Measurements from ENCODE around the gene REPS1. TPM values are rescaled to one million over a fixed set of nuclear protein-coding genes. Genes with fewer than 3 reads are reported as not detected.

The REPS1 gene
- polyA plus RNA-seq, 1 of the 3 experiments (the other 2 are of a cell fraction), result 26.2 TPM

- TF ChIP-seq IRF3 (IDR thresholded peaks at IDR 0.05; ENCODE audit: low read depth, low read length), result no peak
- no peak for TF ChIP-seq GABPA (IDR thresholded peaks at IDR 0.05; ENCODE audit: low read depth)
- no peak for TF ChIP-seq FOXJ3 (CRISPR knock-in tag; IDR thresholded peaks at IDR 0.05)
- TF ChIP-seq TEAD4 (IDR thresholded peaks at IDR 0.05; ENCODE audit: borderline replicate concordance, insufficient read depth), result no peak
- no peak for TF ChIP-seq ELF1 (IDR thresholded peaks at IDR 0.05)
These were observed 25.2 kb upstream of the REPS1 start (continued) for GRCh38 chr6:139013185-139013800.

- 25% methylated on average over 3 of the region's 3 CpGs for WGBS (ENCODE audit: low lambda C conversion rate)
- Histone ChIP-seq H3K9ac (no peak overlapping the region), H3K9me2 (no peaks in the 10 kb centered on the region), H3K4me1 (ENCODE audit: control insufficient read depth in 1 of 2, insufficient read depth in 2 of 2, low read depth in 1 of 2, low read length in 1 of 2) (no peaks in the 10 kb centered on the region), H3K36me3 (replicated peaks in 1 of 2; ENCODE audit: control insufficient read depth in 1 of 2, insufficient read depth in 2 of 2, low read length in 1 of 2) (no peaks in the 10 kb centered on the region), H3K79me2 (ENCODE audit: insufficient read depth) (no peaks in the 10 kb centered on the region), H4K20me1 (ENCODE audit: insufficient read depth) (no peaks in the 10 kb centered on the region), H3K4me3 (ENCODE audit: low read depth in 2 of 2, low read length in 1 of 2) (no peak overlapping the region), H3K9me3 (no peaks in the 10 kb centered on the region), H3F3A (replicated peaks; ENCODE audit: insufficient read depth) (no peaks in the 10 kb centered on the region), H3K27ac (ENCODE audit: low read depth in 2 of 2, low read length in 1 of 2) (no peak overlapping the region), H2AFZ (ENCODE audit: low read depth) (no peak overlapping the region), H3K4me2 (no peak overlapping the region), H3K27me3 (ENCODE audit: insufficient read depth) (no peaks in the 10 kb centered on the region)
- TF ChIP-seq FOXJ3 (CRISPR knock-in tag; IDR thresholded peaks at IDR 0.05) (no peak), RCOR1 (IDR thresholded peaks at IDR 0.05; ENCODE audit: low read length) (no peak), GATA2 (CRISPR knock-in tag; IDR thresholded peaks at IDR 0.05) (no peak)
- POLR2A ChIA-PET, result no interaction called here
- no peak for DNase-seq
- CTCF ChIA-PET, result interaction anchor here (0.6 kb wide), 1 partner anchor 950 kb away, joined by 3 read pairs; no protein-coding TSS in a partner anchor
These were observed 23.9 kb upstream of the REPS1 start for GRCh38 chr6:139011980-139012379.

- Histone ChIP-seq H3K4me3 (ENCODE audit: low read depth in 2 of 2, low read length in 1 of 2) (no peak overlapping the region), H3K9ac (no peak overlapping the region), H3K4me1 (ENCODE audit: control insufficient read depth in 1 of 2, insufficient read depth in 2 of 2, low read depth in 1 of 2, low read length in 1 of 2) (no peaks in the 10 kb centered on the region), H3K27ac (ENCODE audit: low read depth in 2 of 2, low read length in 1 of 2) (no peak overlapping the region), H3K9me2 (no peaks in the 10 kb centered on the region), H2AFZ (ENCODE audit: low read depth) (no peak overlapping the region), H3K79me2 (ENCODE audit: insufficient read depth) (no peaks in the 10 kb centered on the region), H3K27me3 (ENCODE audit: insufficient read depth) (no peaks in the 10 kb centered on the region), H3K9me3 (no peaks in the 10 kb centered on the region), H3K36me3 (replicated peaks in 1 of 2; ENCODE audit: control insufficient read depth in 1 of 2, insufficient read depth in 2 of 2, low read length in 1 of 2) (no peaks in the 10 kb centered on the region), H3F3A (replicated peaks; ENCODE audit: insufficient read depth) (no peaks in the 10 kb centered on the region), H3K4me2 (no peak overlapping the region), H4K20me1 (ENCODE audit: insufficient read depth) (no peaks in the 10 kb centered on the region)
- TF ChIP-seq IRF3 (IDR thresholded peaks at IDR 0.05; ENCODE audit: low read depth, low read length), result no peak
- no peak for TF ChIP-seq TCF12 (IDR thresholded peaks at IDR 0.05)
- no peak for TF ChIP-seq MXI1 (IDR thresholded peaks at IDR 0.05; ENCODE audit: low read depth, low read length)
- TF ChIP-seq POLR2AphosphoS5 (IDR thresholded peaks at IDR 0.05; ENCODE audit: low read depth, low read length), result no peak
- ChIA-PET CTCF (interaction anchor here (0.9 kb wide), 1 partner anchor 11 kb away, joined by 3 read pairs; no protein-coding TSS in a partner anchor), POLR2A (no interaction called here)
- no peak for DNase-seq
These were observed 22.6 kb upstream of the REPS1 start for GRCh38 chr6:139010674-139011073.
